DOHH2 (cell line): ENCODE measurements around the gene RNF19B.

ENCODE experiments used
- EZH2phosphoT487 ChIP-seq: fragments of 200-600 bp; sonication (generic); IDR thresholded peaks from 2 replicates; pipeline ENCODE4 v1.6.1; 2017; ENCODE audit warnings: borderline replicate concordance, mild to moderate bottlenecking, antibody characterized with exemption, low read length, moderate library complexity, mixed read lengths
- TF ChIP-seq, protein P1 (sequence below): fragments of 200-600 bp; sonication (generic); IDR thresholded peaks from one replicate; pipeline ENCODE4 v1.5.1; 2014; ENCODE audit warnings: antibody characterized with exemption, mild to moderate bottlenecking, low read depth, low read length; ENCODE audit not compliant: poor library complexity, severe bottlenecking

DNA sequence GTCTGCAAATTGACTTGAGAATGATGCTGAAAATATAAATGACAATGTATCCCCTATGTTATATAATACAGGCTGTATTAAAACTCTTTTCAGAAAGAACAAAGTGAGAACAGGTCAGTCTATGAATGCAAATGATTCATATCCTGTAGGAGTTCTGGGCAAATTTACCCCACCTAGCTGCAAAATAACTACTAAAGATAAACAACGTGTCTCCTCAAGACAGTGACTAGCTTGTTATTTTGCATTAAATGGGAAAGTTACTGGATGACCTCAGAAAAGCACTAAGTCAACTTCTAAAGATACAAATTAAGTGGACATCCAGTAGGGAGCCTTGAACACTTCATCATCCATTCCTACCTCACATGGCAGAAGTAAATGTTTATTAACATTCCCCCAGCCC, 11.1 kb downstream of the RNF19B start:
- TF ChIP-seq, protein P1, sequence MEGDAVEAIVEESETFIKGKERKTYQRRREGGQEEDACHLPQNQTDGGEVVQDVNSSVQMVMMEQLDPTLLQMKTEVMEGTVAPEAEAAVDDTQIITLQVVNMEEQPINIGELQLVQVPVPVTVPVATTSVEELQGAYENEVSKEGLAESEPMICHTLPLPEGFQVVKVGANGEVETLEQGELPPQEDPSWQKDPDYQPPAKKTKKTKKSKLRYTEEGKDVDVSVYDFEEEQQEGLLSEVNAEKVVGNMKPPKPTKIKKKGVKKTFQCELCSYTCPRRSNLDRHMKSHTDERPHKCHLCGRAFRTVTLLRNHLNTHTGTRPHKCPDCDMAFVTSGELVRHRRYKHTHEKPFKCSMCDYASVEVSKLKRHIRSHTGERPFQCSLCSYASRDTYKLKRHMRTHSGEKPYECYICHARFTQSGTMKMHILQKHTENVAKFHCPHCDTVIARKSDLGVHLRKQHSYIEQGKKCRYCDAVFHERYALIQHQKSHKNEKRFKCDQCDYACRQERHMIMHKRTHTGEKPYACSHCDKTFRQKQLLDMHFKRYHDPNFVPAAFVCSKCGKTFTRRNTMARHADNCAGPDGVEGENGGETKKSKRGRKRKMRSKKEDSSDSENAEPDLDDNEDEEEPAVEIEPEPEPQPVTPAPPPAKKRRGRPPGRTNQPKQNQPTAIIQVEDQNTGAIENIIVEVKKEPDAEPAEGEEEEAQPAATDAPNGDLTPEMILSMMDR: no peak
- no peak for TF ChIP-seq EZH2phosphoT487
